Ishikawa (cell line): ENCODE measurements around the gene CEP128.

ENCODE experiments used
- CEBPB ChIP-seq: IDR thresholded peaks from 2 replicates; pipeline ENCODE4 v1.6.1; 2012
- CREB1 ChIP-seq: IDR thresholded peaks from 2 replicates; pipeline ENCODE4 v1.6.1; 2012; ENCODE audit warnings: low read depth
- EGR1 ChIP-seq: IDR thresholded peaks from 2 replicates; pipeline ENCODE4 v1.6.1; 2012
- EP300 ChIP-seq: IDR thresholded peaks from 2 replicates; pipeline ENCODE4 v1.6.1; 2012; ENCODE audit warnings: borderline replicate concordance
- FOXM1 ChIP-seq: IDR thresholded peaks from 2 replicates; pipeline ENCODE4 v1.6.1; 2012; ENCODE audit warnings: low read depth, borderline replicate concordance
- NFIC ChIP-seq: IDR thresholded peaks from 2 replicates; pipeline ENCODE4 v1.6.1; 2012
- RAD21 ChIP-seq: IDR thresholded peaks from 2 replicates; pipeline ENCODE4 v1.6.1; 2012; ENCODE audit warnings: low read depth
- TAF1 ChIP-seq: IDR thresholded peaks from 2 replicates; pipeline ENCODE4 v1.6.1; 2012; ENCODE audit warnings: low read depth, mild to moderate bottlenecking
- TCF12 ChIP-seq: IDR thresholded peaks from 2 replicates; pipeline ENCODE4 v1.6.1; 2012; ENCODE audit warnings: low read depth
- TEAD4 ChIP-seq: IDR thresholded peaks from 2 replicates; pipeline ENCODE4 v1.6.1; 2012
- USF1 ChIP-seq: IDR thresholded peaks from 2 replicates; pipeline ENCODE4 v1.6.1; 2012
- YY1 ChIP-seq: IDR thresholded peaks from 2 replicates; pipeline ENCODE4 v1.6.1; 2012; ENCODE audit warnings: low read depth
- ZBTB7A ChIP-seq: IDR thresholded peaks from 2 replicates; pipeline ENCODE4 v1.6.1; 2012; ENCODE audit warnings: low read depth
- TF ChIP-seq, protein P1 (sequence below): IDR thresholded peaks from 2 replicates; pipeline ENCODE4 v1.6.1; 2012
- TF ChIP-seq, protein P2 (sequence below): IDR thresholded peaks from 2 replicates; pipeline ENCODE4 v1.6.1; 2012; ENCODE audit warnings: low read depth, mild to moderate bottlenecking

CEP128 gene

GRCh38 chr14:80944861-80945617 is 3.5 kb upstream of the CEP128 start:
- TF ChIP-seq USF1, result no peak
- TF ChIP-seq CEBPB, result no peak
- TF ChIP-seq RAD21, result no peak
- no peak for TF ChIP-seq YY1
- TF ChIP-seq, protein P1, sequence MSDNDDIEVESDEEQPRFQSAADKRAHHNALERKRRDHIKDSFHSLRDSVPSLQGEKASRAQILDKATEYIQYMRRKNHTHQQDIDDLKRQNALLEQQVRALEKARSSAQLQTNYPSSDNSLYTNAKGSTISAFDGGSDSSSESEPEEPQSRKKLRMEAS, result no peak
- TF ChIP-seq TAF1, result no peak
- TF ChIP-seq TEAD4, result no peak
- TF ChIP-seq, protein P2, sequence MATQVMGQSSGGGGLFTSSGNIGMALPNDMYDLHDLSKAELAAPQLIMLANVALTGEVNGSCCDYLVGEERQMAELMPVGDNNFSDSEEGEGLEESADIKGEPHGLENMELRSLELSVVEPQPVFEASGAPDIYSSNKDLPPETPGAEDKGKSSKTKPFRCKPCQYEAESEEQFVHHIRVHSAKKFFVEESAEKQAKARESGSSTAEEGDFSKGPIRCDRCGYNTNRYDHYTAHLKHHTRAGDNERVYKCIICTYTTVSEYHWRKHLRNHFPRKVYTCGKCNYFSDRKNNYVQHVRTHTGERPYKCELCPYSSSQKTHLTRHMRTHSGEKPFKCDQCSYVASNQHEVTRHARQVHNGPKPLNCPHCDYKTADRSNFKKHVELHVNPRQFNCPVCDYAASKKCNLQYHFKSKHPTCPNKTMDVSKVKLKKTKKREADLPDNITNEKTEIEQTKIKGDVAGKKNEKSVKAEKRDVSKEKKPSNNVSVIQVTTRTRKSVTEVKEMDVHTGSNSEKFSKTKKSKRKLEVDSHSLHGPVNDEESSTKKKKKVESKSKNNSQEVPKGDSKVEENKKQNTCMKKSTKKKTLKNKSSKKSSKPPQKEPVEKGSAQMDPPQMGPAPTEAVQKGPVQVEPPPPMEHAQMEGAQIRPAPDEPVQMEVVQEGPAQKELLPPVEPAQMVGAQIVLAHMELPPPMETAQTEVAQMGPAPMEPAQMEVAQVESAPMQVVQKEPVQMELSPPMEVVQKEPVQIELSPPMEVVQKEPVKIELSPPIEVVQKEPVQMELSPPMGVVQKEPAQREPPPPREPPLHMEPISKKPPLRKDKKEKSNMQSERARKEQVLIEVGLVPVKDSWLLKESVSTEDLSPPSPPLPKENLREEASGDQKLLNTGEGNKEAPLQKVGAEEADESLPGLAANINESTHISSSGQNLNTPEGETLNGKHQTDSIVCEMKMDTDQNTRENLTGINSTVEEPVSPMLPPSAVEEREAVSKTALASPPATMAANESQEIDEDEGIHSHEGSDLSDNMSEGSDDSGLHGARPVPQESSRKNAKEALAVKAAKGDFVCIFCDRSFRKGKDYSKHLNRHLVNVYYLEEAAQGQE, result no peak
- TF ChIP-seq EGR1, result no peak
- TF ChIP-seq NFIC, result no peak
- TF ChIP-seq CREB1, result no peak
- no peak for TF ChIP-seq TCF12
- TF ChIP-seq ZBTB7A, result no peak
- TF ChIP-seq FOXM1, result no peak
- no peak for TF ChIP-seq EP300

DNA sequence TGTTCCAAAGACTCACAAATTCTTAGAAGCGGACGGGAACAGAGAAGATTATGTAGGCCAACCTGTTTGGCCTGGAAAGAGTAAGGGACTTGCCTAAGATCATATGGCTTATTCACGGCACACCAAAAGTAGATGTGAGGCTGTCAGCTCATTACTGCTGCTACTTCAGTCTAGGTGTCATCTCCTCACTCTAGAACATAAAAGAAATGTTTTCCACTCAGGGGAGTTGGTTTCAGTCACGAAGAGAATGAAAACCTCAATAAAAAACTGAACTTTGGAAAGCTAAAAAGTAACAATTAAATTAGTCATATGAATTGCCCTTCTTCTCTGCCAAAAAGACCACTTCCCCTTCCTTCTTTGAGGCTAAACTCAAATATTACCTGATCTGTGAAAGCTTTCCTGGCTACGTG is 658 bp upstream of the CEP128 start:
- no peak for TF ChIP-seq EGR1
- TF ChIP-seq RAD21, result no peak
- no peak for TF ChIP-seq TEAD4
- no peak for TF ChIP-seq CREB1
- TF ChIP-seq TAF1, result no peak
- TF ChIP-seq FOXM1, result no peak
- TF ChIP-seq NFIC, result no peak
- TF ChIP-seq EP300, result no peak
- no peak for TF ChIP-seq USF1
- TF ChIP-seq, protein P1, result no peak
- no peak for TF ChIP-seq TCF12
- TF ChIP-seq YY1, result no peak
- no peak for TF ChIP-seq CEBPB
- no peak for TF ChIP-seq ZBTB7A
- TF ChIP-seq, protein P2, result no peak

DNA sequence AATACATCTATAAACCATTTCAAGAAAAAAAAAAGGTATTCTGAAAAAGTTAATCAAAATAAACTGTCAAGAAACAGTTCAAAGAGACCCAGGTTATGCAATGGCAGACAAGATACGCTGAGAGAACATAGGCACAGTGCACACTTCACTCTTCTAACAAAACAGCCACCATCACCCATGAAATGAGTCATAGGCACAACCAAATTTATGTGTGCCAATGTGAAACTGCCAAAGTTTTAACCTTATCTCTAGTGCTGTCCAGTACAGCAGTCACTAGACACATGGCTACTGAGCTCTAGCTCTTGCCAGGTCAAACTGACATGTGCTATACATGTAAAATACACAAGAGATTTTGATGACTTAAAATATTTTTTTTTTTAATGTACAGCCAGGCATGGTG is 1.4 kb downstream of the CEP128 start:
- TF ChIP-seq CREB1, result no peak
- TF ChIP-seq, protein P1, result no peak
- no peak for TF ChIP-seq TAF1
- no peak for TF ChIP-seq RAD21
- TF ChIP-seq NFIC, result no peak
- TF ChIP-seq, protein P2, result no peak
- no peak for TF ChIP-seq TEAD4
- no peak for TF ChIP-seq YY1
- TF ChIP-seq USF1, result no peak
- TF ChIP-seq EGR1, result no peak
- TF ChIP-seq FOXM1, result no peak
- TF ChIP-seq TCF12, result no peak
